HG03025 (cell line): ENCODE measurements around the gene ZNF407.

ENCODE experiments used
- ATAC-seq: cut with Tn5 transposase; IDR thresholded peaks from one replicate; pipeline ENCODE4 v1.9.1; 2021; ENCODE audit warnings: mild to moderate bottlenecking, moderate library complexity; ENCODE audit not compliant: unreplicated experiment, low FRiP score

ZNF407 gene

DNA sequence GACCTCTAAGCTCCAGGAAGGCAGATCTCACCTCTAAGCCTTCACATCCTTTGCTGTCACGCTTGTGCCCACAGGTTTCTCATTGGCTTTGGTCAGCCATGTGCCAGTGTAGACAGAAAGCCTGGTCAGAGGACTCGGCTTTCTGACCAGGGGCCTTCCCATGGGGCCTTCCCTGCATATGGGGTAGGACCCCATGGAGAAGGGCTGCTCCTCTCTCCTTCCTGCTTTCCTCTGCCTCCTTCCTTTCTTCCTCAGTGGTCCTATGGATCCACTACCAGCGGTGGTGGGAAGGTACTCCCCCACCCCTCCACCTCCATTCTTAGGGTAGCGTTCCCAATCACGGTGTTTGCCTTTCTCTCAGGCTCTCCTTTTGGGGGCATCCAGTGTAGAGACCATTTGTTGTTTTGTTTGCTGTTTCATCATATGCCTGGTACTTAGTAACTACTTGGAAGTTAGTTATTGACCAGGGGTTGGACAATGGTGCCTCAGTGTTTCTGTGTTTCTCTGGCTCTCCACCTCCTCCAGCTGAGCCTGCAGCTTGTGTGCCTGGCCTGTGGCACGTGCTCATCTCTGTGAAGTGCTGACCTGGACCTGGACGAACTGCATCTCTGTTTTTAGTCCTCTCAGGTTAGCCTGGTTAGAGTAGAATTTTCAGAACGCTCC is 71.6 kb downstream of the ZNF407 start:
- ATAC-seq: no peak

DNA sequence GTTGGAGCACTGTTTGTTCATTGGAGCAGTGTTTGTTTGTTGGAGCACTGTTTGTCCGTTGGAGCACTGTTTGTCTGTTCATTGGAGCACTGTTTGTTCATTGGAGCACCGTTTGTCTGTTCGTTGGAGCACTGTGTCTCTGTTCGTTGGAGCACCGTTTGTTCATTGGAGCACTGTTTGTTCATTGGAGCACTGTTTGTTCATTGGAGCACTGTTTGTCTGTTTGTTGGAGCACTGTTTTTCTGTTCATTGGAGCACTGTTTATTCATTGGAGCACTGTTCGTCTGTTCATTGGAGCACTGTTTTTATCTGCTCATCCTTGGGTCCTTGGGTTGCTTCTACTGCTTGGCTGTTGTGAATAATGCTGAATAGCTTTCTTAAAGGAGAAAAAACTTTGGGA is 74.7 kb downstream of the ZNF407 start:
- ATAC-seq: no peak

DNA sequence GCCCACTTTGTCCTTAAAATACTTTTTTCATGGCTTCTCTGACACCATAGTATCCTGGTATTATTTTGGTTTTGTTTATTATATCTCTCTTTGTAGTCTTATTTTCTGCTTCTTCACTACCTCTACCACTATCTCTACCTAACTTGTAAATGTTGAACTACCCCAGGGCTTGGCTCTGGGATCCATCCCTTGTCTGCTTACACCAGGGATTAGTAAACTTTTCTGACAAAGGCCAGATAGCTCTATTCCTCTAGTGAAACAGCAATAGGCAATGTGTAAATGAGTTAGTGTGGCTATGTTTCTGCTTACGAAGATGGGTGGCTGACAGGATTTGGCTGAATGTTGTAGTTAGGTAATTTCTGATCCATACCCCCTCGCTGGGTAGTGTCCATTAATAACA is 76.8 kb downstream of the ZNF407 start:
- no peak for ATAC-seq

DNA sequence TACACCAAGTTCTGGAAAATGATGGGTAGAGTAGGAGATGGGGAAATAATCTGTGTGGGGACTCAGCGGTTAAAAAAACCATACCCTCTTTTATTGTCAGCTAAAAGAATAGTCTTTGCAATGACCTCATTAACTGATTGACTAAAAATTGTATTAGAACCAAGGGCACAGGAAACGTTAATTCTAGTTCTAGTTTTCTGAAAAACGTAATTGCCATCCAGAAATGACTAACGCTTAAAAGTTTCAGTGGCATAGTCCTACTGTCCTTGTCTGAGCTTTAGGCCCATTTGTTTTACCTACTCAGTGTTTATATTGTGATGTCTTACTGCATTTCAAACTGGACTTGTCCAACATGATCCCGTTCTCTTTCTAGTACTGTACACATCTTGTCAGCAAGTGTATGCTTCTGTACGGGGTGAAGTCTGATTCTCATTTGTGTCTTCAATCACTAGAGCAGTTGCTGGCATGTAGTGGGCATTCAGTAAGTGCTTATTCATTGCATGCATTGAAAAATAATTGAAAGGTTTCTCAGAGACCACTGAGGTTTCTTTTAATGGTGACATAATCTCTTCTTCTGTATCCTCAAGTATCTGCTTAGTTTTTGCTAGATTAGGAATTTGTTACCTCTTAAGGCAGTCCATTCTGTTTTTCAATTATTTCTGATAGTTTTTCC is 81.5 kb downstream of the ZNF407 start:
- ATAC-seq: no peak

DNA sequence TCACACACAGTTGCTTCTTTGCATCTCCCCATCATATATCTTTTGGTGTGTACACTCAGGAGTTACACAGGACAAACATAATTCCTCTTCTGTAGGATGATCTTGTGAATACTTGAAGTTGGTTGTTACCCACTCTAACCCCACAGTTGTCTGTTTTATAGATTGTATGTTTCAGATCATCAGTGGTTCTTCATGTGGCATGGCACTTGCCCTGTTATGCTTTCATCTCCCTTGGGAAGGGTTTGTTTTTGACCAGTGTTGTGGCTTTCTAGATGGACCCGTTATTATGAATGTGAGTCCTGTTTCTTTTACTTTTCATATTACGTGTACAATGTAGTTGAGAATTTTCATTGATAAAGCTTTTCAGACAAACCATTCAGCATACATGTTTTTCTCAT is 82.0 kb downstream of the ZNF407 start:
- ATAC-seq: no peak

DNA sequence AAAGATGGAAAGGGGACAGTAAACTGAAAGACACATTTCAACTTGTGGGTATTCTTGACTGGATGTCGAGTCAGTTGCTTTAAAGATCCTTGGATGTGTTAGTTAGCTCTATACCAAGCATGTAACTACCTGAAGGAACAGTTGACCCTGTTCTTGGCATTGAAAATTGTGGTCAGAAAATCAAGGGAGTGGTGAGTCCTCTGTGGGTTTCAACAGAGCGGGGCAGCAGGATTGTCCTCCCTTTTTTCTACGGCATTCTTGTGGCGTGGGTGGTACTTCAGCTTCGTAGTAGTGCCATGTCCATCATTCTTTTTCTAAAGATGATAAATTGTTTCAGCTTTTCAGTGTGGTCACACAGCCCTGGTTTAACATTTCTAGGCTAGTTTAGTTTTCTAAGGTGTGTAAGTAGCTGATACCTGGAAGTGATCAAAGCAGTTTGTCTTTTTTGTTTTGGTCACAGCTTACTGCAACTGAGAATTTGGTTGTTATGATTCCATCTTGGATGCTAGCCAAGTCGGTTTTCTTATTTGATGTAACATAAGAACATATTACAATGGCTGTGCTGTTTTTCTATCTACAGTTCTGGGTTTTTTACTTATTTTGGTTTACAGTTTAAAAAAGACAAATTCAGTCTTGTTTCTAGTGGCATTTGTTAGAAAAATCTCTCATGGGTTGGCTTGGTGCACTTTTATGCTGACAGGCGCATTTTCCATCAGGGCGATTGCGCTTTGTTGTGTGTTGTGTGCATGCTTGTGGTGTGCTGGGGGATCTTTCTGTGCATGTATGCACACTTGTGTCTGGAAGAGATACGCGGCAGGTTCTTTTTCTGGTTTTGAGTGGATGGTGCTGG is 84.7 kb downstream of the ZNF407 start:
- no peak for ATAC-seq

DNA sequence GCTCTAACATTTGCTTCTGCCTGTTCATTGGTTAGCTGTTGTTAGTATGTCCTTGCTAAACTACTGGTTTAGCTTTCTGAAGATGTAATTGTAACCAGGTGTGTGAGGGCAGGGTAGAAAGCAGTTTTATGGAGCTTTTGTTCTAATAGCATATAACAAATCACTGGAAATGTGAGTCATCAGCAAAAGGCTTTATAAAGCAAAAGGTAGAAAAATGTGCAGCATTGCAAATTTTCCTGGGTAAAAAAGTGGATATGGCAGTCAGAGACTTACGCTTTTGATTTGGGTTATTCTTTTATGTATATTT is 85.3 kb downstream of the ZNF407 start:
- no peak for ATAC-seq

DNA sequence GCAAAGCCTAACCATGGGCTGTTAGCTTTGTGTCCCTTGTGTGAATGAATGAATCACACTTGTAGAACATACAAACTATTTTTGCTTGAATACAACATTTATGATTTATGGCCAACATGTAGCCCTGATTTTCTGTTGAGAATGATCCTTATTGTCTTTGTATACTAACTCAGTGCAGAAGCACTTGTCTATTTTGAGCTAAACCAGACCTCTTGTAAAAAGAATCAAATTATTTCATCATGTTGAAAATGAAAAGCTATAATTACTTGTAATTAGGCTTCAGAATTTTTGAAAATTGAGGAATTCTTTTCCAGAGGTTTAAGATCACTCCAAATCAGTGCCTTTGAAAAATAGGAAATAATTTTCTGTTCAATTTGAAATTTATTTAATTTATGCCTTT is 85.9 kb downstream of the ZNF407 start:
- no peak for ATAC-seq

DNA sequence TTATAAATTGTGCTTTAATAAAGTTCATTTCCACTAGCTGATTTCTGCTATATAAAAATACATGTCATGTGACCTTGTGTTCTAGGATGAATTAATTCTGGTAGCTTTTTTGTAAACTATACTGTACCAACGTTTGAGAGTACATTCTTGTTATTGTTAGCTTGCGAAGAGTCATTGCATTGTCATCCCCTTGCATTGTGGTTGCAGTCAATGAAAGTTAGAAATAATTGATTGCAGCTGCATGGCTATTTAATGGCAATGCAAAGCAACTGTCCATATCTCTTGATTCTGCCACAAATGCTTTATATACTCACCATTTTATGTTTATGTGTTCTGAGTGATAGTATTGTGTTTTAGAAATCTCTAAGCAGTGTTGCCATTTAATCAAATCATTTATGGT is 91.6 kb downstream of the ZNF407 start:
- no peak for ATAC-seq

DNA sequence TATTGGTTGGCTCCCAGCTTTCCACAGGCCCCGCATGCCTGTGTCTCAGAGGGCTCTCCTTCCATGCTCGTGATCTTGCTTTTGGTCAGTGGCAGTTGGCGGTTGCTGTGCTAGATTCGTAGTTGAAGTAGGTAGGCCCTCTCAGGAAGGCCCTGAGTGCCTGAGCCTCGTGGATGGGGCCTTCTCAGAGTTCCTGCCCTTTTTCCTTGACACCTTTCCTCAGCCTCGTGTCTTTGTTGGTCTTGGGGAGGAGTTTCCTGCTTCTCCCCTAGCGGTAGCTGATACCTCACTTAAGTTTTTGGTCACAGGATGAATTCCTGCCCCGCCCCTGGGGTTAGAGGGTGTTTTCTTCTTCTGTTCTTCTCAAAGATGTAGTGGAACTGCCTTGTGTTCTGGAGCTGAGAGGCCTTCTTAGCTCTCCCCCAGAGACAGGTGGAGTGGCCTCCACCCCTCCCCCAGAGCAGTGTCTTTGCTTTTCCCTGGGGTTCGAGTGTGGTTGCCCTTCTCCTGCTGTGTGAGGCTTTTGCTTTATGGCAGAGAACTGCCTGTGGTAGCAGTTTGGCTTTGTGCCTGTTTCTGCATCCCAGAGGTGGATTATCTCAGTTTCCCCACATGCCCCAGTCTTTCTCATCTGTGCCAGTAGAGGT is 94.8 kb downstream of the ZNF407 start:
- ATAC-seq: no peak

DNA sequence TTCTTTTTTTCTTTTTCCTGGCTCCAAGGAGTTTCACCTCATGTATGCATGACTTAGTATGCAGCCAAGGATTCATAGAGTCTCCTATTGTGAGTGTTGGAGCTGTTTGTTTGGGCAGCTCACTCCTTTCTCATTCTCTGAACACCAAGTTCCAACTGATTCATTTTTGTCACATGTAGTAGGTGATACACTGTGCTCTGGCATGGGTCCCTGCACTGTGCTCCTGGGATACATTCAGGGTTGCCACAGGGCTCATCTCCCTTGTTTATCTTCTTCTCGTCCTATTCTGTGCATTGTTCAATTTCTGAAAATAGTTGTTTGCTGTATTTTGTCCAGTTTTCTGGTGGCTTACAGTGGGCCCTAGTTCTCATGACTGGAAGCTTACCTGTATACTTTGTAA is 96.8 kb downstream of the ZNF407 start:
- no peak for ATAC-seq

DNA sequence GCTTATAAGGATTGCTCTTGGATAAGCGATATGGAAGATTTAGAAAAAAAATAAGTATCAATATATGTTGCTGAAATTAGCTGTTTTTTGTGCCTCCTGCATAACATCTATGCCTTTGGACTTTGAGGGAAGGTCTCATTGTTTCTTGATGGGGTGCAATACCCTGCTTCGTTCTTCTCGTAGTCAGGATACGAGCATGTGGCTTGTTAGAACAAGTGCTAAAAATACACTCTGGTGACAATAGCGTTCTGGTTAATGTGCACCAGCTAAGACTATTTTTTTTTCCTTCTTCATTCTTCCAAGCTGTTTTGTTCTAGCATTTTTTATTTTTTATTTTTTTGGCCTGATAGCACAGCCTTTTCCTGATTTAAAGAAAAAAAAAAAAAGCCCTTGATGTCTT is 97.5 kb downstream of the ZNF407 start:
- no peak for ATAC-seq

DNA sequence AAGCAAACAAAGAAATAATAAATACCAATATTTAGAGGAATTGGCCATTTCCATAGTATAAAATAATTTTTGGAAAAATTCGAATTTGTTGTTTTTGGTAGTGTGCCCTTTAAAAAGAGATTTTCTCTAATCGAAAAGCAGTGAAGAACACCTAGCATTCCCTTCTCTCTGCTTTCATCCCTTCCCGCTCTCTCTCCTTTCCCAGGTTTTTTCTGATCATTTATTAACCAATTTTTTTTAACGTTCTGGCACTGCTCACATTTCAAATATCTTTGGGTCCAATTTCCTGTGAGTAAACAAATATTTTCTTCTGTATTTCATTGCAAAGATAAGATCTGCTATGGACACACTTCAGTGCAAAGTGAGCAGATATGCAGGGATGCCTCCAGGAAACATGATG is 101.2 kb downstream of the ZNF407 start:
- no peak for ATAC-seq

DNA sequence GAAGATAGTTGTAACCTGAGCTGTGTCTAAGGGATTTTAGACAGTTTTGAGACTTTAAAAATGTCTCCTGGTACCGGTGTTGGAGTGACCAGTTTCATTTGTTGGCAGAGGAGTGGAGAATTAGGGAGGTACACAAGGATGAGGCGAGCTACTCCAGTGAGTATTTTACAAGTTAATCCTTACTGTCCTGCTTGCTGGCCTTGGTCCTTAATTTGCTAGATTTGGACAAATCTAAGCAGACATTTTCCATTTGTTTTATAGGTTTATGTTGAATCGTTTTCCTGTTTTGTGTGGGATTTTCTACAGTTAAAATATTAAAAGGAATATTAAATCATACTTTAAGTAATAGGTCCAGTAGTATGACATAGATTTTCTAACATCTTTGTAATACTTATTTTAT is 101.8 kb downstream of the ZNF407 start:
- ATAC-seq: no peak

DNA sequence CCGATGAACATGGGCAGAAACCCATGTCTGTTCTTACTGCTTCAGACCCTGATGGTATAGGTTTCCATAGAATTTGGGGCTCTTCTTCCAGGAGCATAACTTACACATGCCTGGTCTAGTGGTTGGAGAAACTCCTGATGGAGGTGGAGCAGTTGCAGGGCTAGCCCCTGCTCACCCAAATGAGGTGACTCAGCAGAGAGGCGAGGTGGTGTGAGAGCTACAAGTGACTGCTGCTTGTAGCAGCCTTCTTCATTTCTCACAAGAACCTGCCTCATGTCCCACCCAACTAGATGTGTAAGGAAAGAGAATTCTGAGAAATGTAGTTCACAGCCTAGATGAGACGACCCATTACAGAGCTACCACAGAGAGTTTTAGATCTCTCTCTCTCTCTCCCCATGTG is 105.3 kb downstream of the ZNF407 start:
- no peak for ATAC-seq

DNA sequence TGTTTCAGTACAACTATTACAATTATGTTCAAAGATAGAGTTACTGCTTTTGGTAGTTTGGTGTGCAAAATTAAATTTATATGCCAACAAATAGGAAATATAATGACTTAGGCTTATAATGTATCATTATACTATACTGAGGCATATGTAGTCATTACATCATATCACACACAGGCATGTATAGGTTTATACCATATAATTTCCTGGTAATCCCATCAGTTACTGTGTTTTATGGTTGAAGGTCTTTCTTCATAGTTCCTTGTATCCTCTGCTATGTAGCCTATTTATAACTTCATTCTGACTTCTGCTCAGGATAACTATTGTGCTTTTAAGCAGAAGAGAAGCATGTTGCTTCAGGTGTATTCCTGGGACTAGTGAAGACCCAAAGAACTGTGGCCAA is 110.5 kb downstream of the ZNF407 start:
- no peak for ATAC-seq

DNA sequence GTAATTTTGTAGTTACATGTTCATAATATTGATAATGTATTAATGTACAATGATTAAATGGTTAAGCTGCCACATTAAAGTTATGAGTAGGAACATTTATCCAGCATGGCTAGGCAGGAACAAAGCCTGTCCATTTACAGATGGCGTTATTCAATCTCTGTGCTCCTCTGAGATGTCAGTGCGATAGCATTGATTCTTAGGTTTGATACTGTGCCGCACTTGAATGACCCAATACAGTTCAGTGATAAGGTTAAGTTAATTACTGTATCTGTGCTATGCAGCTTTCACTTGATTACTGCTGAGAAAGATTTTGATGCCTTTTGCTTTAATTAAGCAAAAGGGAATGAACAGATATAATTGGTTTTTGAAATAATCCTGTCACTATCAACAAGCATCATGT is 111.8 kb downstream of the ZNF407 start:
- no peak for ATAC-seq

DNA sequence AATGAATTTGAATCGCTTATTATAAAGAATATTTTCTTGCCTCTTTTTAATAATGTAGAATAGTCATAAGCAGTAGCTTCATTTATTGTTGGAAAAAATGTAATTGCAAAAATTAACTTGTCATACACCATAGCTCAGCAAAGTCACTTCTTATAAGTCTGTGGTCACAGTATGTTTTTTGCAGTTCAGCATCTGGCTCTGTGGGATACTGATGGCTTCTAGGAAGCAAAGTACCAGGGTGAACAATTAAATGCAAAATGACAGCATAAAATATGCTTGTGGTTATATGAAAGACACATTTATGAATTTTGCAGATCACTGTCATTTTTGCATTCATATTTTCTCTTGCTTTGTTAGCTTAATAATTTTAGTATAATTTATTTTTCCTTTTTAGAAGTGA is 116.5 kb downstream of the ZNF407 start:
- ATAC-seq: no peak

DNA sequence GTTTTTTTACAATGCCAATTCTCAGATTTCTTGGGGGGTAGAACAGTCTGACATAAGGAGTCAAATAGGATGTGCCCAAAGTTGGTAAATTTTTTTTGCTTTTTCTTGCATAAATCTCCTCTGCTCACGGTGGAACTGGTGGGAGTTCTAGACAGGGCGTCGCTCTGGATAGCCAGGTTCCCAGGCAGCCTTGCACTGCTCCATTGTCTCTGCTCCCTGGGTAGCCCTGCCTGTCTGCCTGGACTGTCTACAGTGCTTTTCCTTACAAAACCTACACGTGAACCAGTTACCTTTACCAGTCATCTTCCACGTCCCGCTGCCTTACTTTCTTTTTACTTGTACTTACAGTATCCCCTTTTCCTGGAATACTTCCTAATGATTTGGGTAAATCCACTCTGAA is 117.1 kb downstream of the ZNF407 start:
- ATAC-seq: no peak

DNA sequence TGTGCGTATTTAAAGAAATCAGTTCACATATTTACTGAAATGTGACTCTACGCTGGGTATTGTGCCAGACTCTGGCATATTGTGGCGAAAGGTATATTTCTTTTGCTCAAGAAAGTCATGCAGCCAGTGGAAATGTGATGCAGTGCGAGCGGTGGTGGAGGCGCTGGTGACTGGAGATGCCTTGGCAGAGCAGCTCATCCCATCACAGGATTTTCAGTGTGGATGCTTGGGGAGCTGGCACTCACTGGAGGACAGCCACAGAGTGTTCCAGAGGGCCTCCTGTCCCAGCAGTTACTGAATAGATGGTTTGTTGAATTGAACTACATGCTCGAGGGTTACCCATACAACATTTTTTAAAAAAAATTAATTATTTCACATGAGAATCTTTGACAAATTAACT is 117.6 kb downstream of the ZNF407 start:
- no peak for ATAC-seq
